Subcutaneous adipose tissue (tissue), 4 donors: ENCODE results near the gene UMODL1. TPM values are rescaled to one million over a fixed set of nuclear protein-coding genes. Genes with fewer than 3 reads are reported as not detected.

ENCODE experiments used
- total RNA-seq, 4 donors: library from RNA; depleted of rRNA; stranded (reverse); fragments of >200 nt; gene quantifications; one replicate each; pipeline ENCODE4 v1.1.0, GENCODE V29; 2016
- TF ChIP-seq, protein P1 (sequence below): fragments of 450-650 bp; IDR thresholded peaks from one replicate; pipeline ENCODE4 v1.5.1; 2016; ENCODE audit warnings: low read depth, mild to moderate bottlenecking, control low read depth, antibody characterized with exemption, moderate library complexity

UMODL1 gene
- total RNA-seq, 4 donors from 2014 or later = 0.17 to 0.19 TPM; not detected in 2

GRCh38 chr21:42044871-42045495 is 26.1 kb upstream of the UMODL1 start:
- TF ChIP-seq, protein P1, sequence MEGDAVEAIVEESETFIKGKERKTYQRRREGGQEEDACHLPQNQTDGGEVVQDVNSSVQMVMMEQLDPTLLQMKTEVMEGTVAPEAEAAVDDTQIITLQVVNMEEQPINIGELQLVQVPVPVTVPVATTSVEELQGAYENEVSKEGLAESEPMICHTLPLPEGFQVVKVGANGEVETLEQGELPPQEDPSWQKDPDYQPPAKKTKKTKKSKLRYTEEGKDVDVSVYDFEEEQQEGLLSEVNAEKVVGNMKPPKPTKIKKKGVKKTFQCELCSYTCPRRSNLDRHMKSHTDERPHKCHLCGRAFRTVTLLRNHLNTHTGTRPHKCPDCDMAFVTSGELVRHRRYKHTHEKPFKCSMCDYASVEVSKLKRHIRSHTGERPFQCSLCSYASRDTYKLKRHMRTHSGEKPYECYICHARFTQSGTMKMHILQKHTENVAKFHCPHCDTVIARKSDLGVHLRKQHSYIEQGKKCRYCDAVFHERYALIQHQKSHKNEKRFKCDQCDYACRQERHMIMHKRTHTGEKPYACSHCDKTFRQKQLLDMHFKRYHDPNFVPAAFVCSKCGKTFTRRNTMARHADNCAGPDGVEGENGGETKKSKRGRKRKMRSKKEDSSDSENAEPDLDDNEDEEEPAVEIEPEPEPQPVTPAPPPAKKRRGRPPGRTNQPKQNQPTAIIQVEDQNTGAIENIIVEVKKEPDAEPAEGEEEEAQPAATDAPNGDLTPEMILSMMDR = no peak

GRCh38 chr21:42047821-42048613 is 23.1 kb upstream of the UMODL1 start:
- TF ChIP-seq, protein P1 = no peak

- TF ChIP-seq, protein P1 = no peak
These were observed 22.1 kb upstream of the UMODL1 start for GRCh38 chr21:42048870-42049577.

DNA sequence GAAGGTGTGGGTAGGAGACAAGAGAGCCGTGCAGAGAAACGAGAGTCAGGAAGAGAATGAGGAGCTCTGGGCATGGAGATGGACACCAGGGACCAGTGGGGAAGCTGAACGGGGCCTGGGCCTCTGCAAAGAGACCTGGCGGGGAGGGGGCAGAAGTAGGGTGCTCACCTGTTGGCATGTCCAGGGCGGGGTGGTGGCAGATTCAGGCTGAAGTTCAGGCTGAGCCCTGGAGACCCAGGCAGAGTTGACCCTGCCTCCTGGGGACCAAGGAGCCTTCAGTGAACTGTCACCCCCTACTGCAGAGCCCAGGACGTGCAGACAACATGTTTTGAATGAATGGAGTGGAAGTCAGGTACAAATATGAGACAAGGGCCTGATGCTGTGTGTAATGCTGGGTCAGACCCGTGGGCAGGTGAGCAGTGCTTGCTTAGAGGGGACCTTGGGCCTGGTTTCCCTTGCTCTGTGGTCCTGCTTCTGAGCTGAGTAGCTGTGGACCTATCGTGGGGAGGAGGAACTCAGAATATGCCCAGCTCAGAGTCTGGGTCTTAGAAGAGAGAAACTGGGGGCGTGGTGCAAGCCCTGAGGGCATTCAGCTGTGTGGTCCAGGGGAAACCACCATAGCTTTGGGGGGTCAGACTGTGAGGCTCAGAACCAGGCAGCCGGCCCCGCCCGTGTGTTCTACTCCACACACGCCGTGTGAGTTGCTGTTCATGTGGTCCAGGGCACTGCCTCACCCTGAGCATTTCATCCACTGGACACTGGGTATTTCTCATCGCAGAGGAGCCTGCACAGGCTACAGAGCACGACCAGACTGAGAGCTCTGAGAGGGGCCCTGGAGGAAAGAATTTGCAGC is 21.3 kb upstream of the UMODL1 start:
- TF ChIP-seq, protein P1 = no peak

GRCh38 chr21:42051788-42052187 is 19.3 kb upstream of the UMODL1 start:
- TF ChIP-seq, protein P1 = no peak

- TF ChIP-seq, protein P1 = no peak
These were observed 15.7 kb upstream of the UMODL1 start for GRCh38 chr21:42055425-42055824.
